NCI-H1417 treated with DMSO at 0.1 percent for 48 hours (cell line): Measurements from ENCODE around the gene MAL.
"Not testable (repeated sequence)": the region's sequence is repeated elsewhere in the genome, so short reads cannot be mapped to it uniquely, and the experiment has no call there.

Experiments used
- DNase-seq: peaks from one replicate; lab custom pipeline; 2025; lab: John Stamatoyannopoulos, UW

Gene MAL

DNA sequence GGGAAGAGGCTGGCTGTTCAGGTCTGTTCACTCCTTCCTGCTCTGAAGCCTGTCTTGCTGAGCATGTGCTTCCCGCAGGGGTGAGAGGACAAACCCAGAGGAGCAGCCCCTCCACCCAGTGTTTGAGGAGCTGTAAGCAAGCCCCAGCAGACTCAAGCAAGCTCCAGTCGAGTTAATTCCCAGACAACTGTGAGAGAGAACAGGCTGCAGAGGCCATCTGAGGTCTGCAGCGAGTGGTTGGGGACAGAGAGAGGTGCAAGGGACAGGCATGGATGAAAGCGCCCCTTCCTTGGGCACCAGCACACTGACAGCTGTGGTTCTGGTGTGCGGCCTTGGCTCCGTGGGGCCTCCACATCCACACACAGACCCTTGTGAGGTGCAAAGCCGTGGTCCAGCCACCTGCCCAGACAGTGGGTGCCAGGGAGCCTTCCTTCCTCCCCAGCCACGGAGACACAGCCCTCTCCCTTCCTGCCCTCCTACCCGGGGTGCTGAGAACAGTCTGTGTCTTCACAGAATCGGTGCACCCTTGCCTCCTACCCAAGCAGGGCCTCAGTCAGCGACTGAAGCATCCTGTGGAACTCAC is 36.2 kb downstream of the MAL start:
- no peak for DNase-seq

DNA sequence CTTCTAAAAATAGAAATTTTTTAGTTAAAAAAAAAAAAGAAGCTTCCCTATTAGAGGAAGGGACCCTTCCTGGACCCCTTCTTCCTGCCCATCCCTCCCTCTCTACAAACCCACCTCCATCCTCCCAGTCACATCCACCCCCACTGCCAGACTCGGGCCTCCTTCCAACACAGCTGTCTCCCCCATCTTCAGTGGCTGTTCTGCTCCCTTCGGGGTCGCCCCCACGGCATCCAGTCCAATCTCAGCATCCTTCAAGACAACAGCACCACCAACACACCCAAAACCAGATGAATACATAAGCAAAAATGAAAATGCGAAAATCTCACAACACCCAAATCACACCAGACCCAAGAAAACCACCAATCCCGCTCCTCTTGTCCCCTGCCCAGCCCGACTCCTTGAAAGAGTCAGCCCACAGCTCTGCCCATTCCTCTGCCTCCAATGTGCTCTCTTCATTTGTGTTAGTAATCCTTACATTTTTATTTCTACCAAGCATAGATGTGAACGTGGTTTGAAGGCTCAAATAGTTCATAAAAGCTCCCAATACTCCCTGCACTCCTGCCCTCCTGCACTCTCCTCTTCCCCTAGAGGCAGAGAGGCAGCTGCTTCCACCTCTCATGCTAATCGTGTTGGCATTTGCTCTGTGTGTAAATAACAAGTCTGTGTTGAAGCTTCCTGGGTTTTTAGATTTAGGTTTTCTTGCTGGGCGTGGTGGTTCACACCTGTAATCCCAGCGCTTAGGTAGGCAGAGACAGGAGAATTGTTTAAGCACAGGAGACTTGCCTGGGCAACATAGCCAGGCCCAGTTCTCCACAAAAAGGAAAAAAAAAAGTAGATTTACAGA is 37.0 kb downstream of the MAL start:
- no peak for DNase-seq

DNA sequence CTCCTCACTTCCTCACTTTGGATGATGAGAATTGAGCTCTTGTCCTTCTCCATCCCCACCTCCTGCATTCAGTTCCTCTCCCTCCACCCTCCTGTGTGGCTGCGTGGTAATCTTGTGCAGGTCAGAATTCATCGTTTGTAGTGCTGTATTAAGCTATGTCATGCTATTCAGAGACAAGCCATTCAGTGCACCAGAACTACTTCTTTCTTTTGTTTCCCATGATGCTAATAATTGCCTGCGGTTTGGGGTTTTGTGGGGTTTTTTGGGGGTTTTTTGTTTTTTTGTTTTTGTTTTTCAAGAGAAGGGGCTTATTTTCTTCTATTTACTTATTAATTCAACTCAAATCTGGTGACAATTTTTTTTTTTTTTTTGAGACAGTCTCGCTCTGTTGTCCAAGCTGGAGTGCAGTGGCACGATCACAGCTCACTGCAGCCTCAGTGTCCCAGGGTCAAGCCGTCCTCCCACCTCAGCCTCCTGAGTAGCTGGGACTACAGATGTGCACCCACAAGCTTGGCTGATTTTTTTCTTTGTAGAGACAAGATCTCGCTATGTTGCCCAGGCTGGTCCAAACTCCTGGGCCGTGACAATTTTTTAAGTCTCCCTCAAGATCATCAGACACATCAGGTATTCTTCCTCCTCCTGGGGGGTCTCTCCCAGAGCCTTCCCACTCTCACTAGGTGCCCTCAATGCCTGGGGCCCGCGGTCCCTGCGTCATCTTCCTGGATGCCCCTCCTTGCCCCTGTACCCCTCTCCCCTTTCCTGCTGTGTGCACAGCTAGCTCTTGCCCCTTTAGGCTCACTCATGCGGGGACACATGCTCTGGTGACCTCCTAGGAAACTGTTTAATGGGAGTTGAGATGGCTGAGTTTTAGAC is 37.8 kb downstream of the MAL start:
- DNase-seq: no peak

DNA sequence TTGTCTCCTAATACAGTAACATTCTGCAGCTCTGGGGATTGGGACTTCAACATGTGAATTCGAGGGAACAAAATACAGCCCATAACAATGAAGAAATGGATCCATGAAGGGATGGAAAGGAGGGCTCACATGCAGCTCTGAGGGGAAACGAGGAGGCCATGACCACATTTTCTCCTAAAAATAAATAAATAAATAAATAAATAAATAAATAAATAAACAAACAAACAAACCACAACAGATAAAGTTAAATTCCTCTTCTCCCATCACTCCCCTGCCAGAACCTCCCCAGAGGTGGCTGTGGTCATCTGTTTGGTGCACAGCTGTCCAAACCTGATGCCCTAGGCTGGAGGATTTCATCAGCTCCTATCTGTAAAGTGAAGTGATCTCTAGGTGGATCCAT is 42.7 kb downstream of the MAL start:
- no peak for DNase-seq

DNA sequence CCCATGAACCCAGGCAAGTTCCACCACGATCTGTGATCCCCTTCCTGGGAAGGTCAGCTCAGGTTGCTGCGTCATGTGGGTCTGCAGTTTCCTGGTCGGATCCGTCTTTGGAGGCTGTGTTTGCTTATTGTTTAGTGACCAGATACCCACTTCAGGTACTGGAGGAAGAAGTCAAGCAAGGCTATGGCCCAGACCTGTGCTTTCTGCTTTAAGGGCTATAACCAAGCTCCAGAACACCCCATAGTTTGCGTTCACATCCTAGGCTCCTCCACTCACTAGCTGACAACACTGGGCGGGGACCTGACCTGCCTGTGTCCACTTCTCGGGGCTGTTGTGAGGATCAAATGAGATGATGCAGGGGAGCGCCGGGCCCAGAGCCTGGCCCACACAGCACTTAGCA is 44.0 kb downstream of the MAL start:
- no peak for DNase-seq

DNA sequence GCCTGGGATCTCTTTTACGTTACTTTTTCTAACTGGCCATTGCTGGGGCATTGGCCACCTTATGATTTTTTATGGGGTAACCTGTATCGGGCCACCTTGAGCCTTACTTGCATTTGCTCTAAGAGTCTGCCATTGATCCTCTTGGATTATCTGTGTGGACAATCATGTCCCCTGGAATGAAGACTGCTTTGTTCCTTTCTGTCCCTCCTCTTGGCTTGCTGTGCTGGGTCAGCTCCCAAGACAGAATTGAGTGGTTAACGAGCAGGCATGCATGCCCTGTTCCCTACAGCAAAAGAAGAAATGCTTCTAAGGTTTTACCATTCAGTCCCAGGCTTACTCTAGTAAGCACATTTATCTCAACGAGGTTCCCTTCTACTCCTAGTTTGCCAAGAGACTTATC is 46.3 kb downstream of the MAL start:
- DNase-seq: no peak

DNA sequence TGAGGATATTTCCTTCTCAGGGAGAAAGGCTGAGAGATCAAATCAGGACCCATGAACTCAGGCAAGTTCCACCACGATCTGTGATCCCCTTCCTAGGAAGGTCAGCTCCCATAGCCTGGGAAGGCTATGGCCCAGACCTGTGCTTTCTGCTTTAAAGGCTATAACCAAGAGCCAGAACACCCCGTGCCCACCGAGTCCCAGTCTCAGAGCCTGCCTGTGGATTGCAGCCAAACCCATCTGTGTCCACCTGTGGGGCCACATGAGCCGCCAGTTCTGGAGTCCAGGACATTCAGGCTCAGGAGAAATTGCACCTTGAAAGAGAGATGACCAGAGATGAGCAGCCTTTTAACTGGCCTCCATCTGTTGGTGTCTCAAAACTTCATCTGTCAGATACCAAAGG is 46.9 kb downstream of the MAL start:
- no peak for DNase-seq

DNA sequence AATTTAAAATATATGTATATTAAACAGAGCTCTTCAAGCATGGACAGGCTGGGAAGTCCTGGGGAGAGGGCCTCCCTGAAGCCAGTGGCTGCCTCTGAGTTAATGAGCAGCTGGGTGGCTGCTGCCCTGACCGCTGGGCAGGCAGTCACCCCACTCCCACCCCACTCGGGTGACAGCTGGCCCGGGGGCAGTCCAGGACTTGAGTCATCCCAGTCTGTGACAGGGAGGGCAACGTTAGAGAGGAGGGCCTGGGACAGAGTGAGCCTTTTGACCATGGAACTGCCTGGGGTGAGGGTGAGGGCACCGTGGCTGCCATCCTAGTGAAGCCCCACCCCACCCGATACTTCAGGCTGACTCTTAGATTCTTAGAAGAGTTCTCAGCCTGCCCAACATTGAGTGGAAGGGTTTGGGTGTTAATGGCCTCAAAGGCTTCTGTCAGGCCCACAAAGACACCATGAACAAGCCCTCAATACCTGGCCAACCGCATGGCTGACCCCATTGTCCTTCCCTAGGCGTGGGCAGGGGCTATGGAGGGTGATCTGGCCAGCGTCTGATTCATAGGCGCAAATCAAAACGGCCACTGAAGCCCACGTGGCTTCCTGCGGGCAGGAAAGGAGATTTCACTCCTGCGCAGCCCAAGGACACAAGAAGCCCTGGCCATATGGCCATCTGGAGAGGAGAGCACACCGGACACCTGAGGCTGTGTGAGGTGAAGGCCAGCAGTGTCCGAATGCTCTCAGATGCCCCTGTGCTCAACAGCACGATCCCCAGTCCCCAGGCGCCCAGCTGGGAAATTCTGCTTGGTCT is 48.6 kb downstream of the MAL start:
- DNase-seq: no peak

DNA sequence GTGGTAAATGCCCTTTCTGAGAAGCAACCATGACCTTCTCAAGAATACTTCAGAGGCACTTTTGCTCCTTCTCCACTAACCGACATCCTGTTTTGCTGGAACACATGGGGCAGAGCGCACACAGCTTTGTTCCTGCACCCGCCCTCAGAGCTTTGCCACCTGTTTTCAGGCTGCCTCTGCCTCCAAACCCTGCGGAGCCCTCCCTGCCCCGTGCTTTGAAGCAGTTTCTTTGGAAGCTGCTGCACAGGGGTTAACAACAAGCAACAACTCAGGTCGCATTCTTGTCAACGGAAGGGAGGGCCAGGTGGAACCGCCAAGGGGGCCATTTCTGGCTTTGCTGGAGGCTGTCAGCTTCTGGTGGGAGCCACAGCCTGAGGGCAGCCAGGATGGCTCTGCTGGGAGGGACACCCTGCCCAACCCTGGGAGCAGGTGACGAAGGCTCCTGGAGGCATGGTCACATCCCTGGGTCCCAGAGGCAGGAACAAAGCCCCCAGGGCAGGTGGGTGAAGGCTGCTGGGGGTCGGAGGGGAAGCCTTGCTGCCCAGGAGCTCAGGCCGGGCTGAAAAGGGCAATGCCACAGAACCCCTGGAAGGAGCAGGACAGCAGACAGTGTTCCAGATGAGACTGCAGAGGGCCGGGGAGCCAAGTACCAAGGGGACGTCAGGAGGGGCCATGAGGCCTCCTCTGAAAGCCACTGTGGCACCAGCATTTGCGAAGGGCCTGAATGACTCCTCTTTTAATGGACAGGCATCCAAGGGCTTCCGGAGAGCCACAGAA is 49.3 kb downstream of the MAL start:
- DNase-seq: no peak

DNA sequence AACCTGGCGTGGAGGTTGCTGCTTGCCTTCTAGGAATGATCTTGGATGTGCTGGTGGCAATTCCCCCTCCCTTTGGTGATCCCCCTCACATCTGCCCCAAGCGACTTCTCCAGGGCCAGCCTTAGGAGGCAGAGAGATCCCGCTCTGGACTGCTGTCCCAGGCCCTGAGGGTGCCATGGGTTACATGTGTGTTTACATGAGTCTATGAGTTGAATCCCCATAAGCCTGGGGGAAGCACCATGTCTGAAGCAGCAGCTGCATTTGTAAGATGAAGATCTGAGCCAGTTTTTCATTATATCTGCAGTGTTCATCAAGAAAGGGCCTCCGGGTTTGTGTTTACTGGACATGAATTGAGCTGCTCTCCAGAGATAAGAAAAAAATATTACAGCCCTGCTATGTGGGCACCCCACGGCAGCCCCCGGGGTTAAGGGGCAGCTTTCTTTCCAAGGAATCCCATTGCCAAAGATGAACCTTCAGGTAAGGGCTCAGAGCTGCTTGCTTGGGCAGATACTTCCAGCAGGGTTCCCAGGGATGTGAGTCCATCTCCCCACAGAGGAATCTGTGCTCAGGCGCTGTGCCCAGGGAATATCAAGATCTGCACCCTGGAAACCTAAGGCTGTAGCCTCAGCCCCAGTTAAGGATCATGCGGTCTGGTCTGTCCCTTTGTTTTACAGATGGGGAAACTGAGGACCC is 50.1 kb downstream of the MAL start:
- DNase-seq: no peak

DNA sequence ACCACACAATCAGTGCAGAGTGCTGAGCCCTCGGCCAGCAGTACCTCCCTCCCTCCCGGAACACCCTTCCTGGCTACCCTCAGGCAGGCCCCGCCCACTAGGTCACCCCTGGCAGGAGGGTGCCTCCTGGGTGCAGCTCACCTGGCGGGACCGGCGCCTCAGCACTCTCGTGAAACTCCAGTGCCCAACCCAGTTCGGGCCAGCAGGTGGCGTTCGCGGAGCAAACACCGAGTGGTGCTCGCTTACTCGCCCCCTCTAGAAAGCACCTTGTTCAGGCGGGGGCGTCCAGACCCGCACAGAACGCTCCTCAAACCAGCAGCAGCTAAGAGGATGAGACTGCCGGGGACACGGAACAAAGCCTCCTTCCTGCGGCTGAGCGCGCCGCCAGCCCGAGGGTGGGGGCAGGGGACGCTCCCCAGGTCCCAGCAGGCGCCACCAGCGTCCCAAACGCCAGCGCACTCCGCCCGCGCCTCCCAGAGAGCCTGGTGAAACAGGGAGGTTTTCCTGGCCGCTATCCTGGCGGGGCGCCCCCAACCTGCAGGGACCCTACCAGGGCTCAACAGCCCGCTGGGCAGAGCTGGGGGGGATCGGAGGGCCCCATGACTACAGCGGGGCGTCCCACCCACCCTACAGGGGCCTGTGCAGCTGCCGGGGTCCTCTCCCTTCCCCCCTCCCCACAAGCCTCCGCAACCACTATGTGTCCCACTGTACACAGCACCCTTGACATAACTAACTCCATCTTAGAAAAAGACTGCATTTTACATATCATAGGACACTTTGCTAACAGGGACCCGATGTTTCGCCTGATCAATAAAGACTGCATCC is 51.4 kb downstream of the MAL start:
- no peak for DNase-seq

DNA sequence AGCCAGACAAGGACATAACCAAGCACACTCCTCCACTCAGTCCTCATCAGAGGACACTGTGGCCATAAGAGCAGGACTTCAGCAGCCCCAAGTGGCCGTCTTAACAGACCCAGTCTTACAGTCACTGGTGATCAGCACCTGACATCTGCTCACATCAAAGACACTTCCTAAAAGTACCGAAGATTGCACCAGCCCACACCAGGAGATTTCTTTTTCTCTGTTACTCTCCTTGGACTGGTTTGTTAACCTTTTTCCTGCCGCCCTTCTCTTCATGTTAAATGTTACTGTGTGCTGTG is 52.0 kb downstream of the MAL start:
- DNase-seq: no peak

DNA sequence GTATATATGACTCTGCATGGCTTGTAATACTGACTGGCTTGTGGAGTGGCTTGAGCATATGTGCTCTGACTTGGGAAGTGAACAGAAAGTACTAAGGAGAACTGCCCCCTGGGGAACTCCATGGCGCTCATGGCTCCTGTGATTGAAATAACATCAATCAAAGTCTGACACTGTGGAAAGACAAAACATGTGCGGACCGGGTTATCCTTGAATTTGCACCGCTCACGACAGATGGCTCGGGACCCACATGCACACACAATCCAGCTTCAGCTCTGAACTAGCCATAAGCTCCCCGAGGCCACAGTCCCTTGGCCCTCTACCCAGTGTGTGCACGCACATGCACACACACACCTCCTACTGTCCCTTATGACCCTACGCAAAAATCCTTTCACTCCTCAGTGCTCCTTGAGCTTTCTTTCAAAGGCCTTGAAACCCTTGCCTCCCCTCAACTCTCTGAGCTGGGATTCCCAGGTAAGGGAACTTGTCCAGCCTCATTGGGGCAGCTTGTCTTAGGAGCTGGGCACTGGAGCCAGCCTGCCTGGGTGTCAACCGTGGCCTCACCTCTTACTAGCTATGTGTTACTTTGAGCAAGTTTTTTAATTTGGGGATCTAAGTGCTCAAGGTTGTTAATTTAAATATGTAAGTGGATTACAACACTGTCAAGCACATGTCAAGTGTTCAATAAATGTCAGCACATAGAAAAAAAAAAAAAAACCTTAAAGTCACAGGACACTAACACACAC is 52.5 kb downstream of the MAL start:
- no peak for DNase-seq

DNA sequence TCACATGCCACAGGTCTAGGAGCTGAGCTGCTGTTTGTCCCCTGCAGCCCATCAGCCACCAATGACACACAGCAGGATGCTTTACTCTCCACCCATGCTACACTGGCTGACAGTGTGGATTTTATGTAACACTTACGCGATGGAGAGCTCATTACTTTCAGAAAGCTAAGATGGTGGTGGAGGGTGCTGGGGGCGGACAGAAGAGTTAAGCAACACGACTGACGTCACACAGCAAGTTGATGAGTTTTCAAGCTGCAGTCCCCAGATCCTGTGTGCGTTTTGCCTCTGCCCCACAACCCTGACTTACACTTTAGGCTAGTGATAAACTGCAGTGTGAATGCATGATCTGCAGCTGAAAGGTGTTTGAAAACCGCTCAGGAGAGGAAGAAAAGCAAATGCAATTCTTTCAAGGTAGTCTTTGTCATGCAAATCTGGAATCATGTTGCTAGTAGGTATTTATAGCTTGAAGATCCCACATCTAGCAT is 53.7 kb downstream of the MAL start:
- DNase-seq: no peak

DNA sequence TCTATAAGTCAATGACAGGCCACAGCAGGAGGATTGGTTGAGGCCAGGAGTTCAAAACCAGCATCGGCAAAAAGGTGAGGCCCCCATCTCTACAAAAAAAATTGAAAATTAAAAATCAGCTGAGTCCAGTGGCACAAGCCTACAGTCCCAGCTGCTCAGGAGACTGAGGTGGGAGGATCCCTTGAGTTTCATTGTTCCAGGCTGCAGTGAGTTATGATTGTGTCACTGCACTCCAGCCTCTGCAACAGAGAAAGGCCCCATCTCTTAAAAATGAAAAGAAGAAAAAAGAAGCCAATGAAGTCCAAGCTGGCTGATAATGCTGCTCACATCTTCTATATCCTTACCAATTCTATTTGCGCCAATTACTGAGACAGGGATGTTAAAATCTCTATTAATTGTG is 57.0 kb downstream of the MAL start:
- DNase-seq: no peak

DNA sequence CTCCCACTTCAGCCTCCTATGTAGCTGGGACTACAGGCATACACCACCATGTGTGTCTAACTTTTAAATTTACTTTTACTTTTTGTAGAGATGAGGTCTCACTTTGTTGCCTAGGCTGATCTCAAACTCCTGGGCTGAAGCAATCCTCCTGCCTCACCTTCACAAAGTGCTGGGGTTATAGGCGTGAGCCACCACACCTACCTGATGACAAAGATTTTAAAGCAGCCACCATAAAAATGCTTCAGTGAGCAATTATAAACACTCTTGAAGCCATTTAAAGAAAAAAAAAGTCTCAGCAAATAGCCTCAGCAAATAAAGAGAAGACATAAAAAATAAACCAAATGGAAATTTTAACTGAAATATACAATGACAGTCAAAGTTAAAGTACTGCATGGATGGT is 60.5 kb downstream of the MAL start:
- no peak for DNase-seq

DNA sequence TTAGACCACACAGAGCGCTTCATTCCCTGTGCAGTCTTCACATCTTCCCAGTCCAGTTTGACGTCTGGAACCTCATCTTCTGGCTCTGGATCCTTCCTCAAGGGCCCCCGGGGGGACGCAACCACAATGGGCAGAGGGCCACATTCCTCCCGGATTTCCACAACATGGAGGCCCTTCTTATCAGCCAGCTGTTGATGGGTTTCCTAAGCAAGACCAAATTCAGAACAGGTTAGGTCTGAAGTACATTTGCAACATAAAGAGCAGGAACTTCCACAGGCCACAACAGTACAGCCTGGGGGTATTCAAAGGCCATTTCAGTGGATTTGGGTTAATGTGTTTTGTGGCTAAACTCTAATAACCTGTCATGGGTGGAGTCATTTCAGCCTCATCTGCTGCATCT is 61.9 kb downstream of the MAL start:
- DNase-seq: no peak

DNA sequence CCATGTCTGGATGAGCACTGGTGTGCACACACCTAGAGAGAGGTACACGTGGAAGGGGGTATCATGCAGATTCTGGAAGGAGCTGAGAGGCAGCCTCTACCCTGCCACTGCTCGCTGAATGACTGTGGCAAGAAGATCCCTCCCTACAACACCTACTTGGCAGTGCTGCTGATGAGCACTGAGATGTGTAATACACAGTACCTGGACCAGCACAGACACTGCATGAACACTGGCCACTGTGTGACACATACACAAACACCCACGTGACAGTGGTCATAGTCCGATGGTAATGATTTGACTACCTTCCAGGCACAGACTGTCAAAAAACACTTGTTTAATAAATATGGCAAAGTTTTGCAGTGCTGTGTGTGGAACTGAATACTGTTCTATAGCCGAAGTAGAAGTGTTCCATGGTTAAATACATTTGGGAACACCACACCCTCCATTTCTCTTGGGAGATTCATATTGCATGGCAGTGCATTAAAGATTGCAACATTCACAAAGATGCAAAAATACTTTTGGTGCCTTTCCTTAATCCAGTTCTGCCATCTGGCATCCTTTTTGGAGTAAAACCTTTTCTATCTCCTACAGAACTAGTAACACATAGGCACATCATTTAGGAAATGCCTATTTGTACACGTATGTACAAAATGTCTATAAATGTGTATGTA is 66.5 kb downstream of the MAL start:
- DNase-seq: no peak

DNA sequence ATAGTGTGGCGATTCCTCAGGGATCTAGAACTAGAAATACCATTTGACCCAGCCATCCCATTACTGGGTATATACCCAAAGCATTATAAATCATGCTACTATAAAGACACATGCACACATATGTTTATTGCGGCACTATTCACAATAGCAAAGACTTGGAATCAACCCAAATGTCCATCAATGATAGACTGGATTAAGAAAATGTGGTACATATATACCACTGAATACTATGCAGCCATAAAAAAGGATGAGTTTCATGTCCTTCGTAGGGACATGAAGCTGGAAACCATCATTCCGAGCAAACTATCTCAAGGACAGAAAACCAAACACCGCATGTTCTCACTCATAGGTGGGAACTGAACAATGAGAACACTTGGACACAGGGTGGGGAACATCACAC is 72.8 kb downstream of the MAL start:
- DNase-seq: not testable (repeated sequence)
